ENCODE results near the gene PNMA8B. TPM values are rescaled to one million over a fixed set of nuclear protein-coding genes. Genes with fewer than 3 reads are reported as not detected.
A peak's percentile ranks its signal among the peaks of the same experiment; 100 is the strongest.

The PNMA8B gene
- total and polyA plus RNA-seq, 11 donors = 0.27 to 1.1 (median 0.69) TPM

GRCh38 chr19:46469541-46470185 is 26.0 kb downstream of the PNMA8B start:
- TF ChIP-seq CTCF (IDR thresholded peaks at IDR 0.05) (no peak), POLR2A (IDR thresholded peaks at IDR 0.05) (no peak)
- no peak for DNase-seq
- H3K4me3 ChIP-seq = no peak overlapping the region
- H3K36me3 ChIP-seq = no peaks in the 10 kb centered on the region
- peaks cover 0 to 22% (median 8%) of the 10 kb centered on the region in 12 donors for H3K4me1 ChIP-seq
- no peak for ATAC-seq
- WGBS, 4 donors = 94 to 97% (median 95%) methylated on average over 18 of the region's 18 CpGs
- intact Hi-C loops (cut with DNase I) = loop anchor here in 2 of 10 donors (2.0 to 5.0 kb wide), 2 partner anchors 43 to 47 kb away; no protein-coding TSS in a partner anchor
- H3K27me3 ChIP-seq = peaks cover 0 to 36% (median 0%) of the 10 kb centered on the region in 9 donors
- H3K9me3 ChIP-seq = no peaks in the 10 kb centered on the region
- no peak overlapping the region for H3K27ac ChIP-seq

GRCh38 chr19:46466536-46467196 is 29.0 kb downstream of the PNMA8B start:
- peak in 2 of 5 donors; percentile 62 to 75 for DNase-seq
- ATAC-seq = peak in 2 of 4 donors; percentile 15 to 44
- WGBS, 4 donors = 63 to 78% (median 71%) methylated on average over 15 of the region's 15 CpGs

GRCh38 chr19:46463516-46463915 is 32.2 kb downstream of the PNMA8B start:
- no peak for DNase-seq
- 61 to 75% (median 66%) methylated on average over 7 of the region's 7 CpGs for WGBS, 4 donors
- Histone ChIP-seq H3K4me3 (no peak overlapping the region), H3K9me3 (no peaks in the 10 kb centered on the region), H3K4me1 (peaks cover 0 to 3% (median 0%) of the 10 kb centered on the region in 12 donors), H3K36me3 (no peaks in the 10 kb centered on the region), H3K27me3 (no peaks in the 10 kb centered on the region), H3K27ac (no peak overlapping the region)
- intact Hi-C loops (cut with DNase I) = no loop called here
- TF ChIP-seq CTCF (IDR thresholded peaks at IDR 0.05) (no peak), POLR2A (IDR thresholded peaks at IDR 0.05) (no peak)
- no peak for ATAC-seq

More at GRCh38 chr19:46466536-46467196, 29.0 kb downstream of the PNMA8B start:
- no peaks in the 10 kb centered on the region for H3K9me3 ChIP-seq
- H3K36me3 ChIP-seq = no peaks in the 10 kb centered on the region
- TF ChIP-seq POLR2A (IDR thresholded peaks at IDR 0.05) (no peak), CTCF (IDR thresholded peaks at IDR 0.05) (no peak)
- intact Hi-C loops (cut with DNase I) = loop anchor here in 1 of 10 donors (5.0 kb wide), 1 partner anchor 44 kb away; no protein-coding TSS in a partner anchor
- H3K4me3 ChIP-seq = peak overlapping the region in 1 of 12 donors; percentile 19
- H3K27me3 ChIP-seq = peaks cover 0 to 16% (median 0%) of the 10 kb centered on the region in 9 donors
- H3K27ac ChIP-seq = peak overlapping the region in 7 of 12 donors; percentile 17 to 43 (median 34)
- H3K4me1 ChIP-seq = peaks cover 0 to 12% (median 7%) of the 10 kb centered on the region in 12 donors

- Histone ChIP-seq H3K27ac (no peak overlapping the region), H3K36me3 (no peaks in the 10 kb centered on the region), H3K4me1 (no peaks in the 10 kb centered on the region), H3K4me3 (no peak overlapping the region), H3K9me3 (no peaks in the 10 kb centered on the region), H3K27me3 (no peaks in the 10 kb centered on the region)
- DNase-seq (no peak), ATAC-seq (no peak)
- TF ChIP-seq POLR2A (IDR thresholded peaks at IDR 0.05) = no peak
- TF ChIP-seq CTCF (IDR thresholded peaks at IDR 0.05) = no peak
- 82 to 98% (median 95%) methylated on average over 2 of the region's 2 CpGs for WGBS, 4 donors
- intact Hi-C loops (cut with DNase I) = no loop called here
Observed at GRCh38 chr19:46461537-46461936, 34.1 kb downstream of the PNMA8B start.
